HepG2 (cell line): ENCODE data around the gene C1orf226.

Experiments
- HDAC6 ChIP-seq: fragments of 200-600 bp; sonication (generic); IDR thresholded peaks from 2 replicates; pipeline ENCODE4 v1.7.0; 2017; ENCODE audit warnings: mild to moderate bottlenecking, antibody characterized with exemption, low read length, low read depth
- NFIC ChIP-seq: IDR thresholded peaks from 2 replicates; pipeline ENCODE4 v1.6.1; 2012; ENCODE audit warnings: mild to moderate bottlenecking, low read length, inconsistent platforms
- POLR2A ChIP-seq, 2 experiments: IDR thresholded peaks; 2 replicates each; pipeline ENCODE4 v1.6.1; 2011; ENCODE audit warnings: low read depth in 2 of 2, low read length in 2 of 2, mild to moderate bottlenecking in 1 of 2, moderate library complexity in 1 of 2; ENCODE audit not compliant: insufficient read depth in 1 of 2
- RARG ChIP-seq: sonication (generic); formaldehyde crosslinking; IDR thresholded peaks from 2 replicates; pipeline ENCODE4 v1.4.0; 2020; ENCODE audit warnings: low read depth, mild to moderate bottlenecking, missing genetic modification reagents
- RELA ChIP-seq: sonication (generic); formaldehyde crosslinking; IDR thresholded peaks from 2 replicates; pipeline ENCODE4 v1.4.0; 2020; ENCODE audit warnings: missing genetic modification reagents
- TOPORS ChIP-seq: sonication (generic); formaldehyde crosslinking; IDR thresholded peaks from 2 replicates; pipeline ENCODE4 v1.8.0; 2023; ENCODE audit warnings: mild to moderate bottlenecking, missing genetic modification reagents
- ZNF253 ChIP-seq: sonication (generic); formaldehyde crosslinking; IDR thresholded peaks from 2 replicates; pipeline ENCODE4 v1.8.0; 2022; ENCODE audit warnings: mild to moderate bottlenecking, missing genetic modification reagents, borderline replicate concordance
- ZNF317 ChIP-seq: sonication (generic); formaldehyde crosslinking; IDR thresholded peaks from 2 replicates; pipeline ENCODE4 v1.5.0; 2020; ENCODE audit warnings: mild to moderate bottlenecking, missing genetic modification reagents
- ZNF709 ChIP-seq: sonication (generic); formaldehyde crosslinking; IDR thresholded peaks from 2 replicates; pipeline ENCODE4 v1.5.0; 2020; ENCODE audit warnings: mild to moderate bottlenecking, missing genetic modification reagents
- ZUFSP ChIP-seq: sonication (generic); formaldehyde crosslinking; IDR thresholded peaks from 2 replicates; pipeline ENCODE4 v1.9.0; 2021; ENCODE audit warnings: missing genetic modification reagents, mild to moderate bottlenecking, borderline replicate concordance

GRCh38 chr1:162370721-162371120, 10.8 kb upstream of the C1orf226 start:
- TF ChIP-seq POLR2A (IDR thresholded peaks at IDR 0.05; ENCODE audit: insufficient read depth in 1 of 2, low read depth in 2 of 2, low read length in 2 of 2): no peak
- no peak for TF ChIP-seq RELA (CRISPR knock-in tag)
- TF ChIP-seq RARG (CRISPR knock-in tag): no peak
- no peak for TF ChIP-seq ZUFSP (CRISPR knock-in tag)
- no peak for TF ChIP-seq TOPORS (CRISPR knock-in tag)
- no peak for TF ChIP-seq NFIC
- TF ChIP-seq HDAC6: no peak
- TF ChIP-seq ZNF317 (CRISPR knock-in tag): no peak
- TF ChIP-seq ZNF709 (CRISPR knock-in tag): no peak
- no peak for TF ChIP-seq ZNF253 (CRISPR knock-in tag)
